ENCODE results near the gene TP53AIP1.

The TP53AIP1 gene

GRCh38 chr11:128957202-128957482, 14.5 kb upstream of the TP53AIP1 start:
- no peak for DNase-seq (ENCODE audit: low read depth)
- TF ChIP-seq, protein P1, sequence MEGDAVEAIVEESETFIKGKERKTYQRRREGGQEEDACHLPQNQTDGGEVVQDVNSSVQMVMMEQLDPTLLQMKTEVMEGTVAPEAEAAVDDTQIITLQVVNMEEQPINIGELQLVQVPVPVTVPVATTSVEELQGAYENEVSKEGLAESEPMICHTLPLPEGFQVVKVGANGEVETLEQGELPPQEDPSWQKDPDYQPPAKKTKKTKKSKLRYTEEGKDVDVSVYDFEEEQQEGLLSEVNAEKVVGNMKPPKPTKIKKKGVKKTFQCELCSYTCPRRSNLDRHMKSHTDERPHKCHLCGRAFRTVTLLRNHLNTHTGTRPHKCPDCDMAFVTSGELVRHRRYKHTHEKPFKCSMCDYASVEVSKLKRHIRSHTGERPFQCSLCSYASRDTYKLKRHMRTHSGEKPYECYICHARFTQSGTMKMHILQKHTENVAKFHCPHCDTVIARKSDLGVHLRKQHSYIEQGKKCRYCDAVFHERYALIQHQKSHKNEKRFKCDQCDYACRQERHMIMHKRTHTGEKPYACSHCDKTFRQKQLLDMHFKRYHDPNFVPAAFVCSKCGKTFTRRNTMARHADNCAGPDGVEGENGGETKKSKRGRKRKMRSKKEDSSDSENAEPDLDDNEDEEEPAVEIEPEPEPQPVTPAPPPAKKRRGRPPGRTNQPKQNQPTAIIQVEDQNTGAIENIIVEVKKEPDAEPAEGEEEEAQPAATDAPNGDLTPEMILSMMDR (IDR thresholded peaks at IDR 0.05; ENCODE audit: low read depth, low read length, missing control alignments): no peak
- no peak overlapping the region for H3K4me3 ChIP-seq (ENCODE audit: low read depth, low read length)

DNA sequence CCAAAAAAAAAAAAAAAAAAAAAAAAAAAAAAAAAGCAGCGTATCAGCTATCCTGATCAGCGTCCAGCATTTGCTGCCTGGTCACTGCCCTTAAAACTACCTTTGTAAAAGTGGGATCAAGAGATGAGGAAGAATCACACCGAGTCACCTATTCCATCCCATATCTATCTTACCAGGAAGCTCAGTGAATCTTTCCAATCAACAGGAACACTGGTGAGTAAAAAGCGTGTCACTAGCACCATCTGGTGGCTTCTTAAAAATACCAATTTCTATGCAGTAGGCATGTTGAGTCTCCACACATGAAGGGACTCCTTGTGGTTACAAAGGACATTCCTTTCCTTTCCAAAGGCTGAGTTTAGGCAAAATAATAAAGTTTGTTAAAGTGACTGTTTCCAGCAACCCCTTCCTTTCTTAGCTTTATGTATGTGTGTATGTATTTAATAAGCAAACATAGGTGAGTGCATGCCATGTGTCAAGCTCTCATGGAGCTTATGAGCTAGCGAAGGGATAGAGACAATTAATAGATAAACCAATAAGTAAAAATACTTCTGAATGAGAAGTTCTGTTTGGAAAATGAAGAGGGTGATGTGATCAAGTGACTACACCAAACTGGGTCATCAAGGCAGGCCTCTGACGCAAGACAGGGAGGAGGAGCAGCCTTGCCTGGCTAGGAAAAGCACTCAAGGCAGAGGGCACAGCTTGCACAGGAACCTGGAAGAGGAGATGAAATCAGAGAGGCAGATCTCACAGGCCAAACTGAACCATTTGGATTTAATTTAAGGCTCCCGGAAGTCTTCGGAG, 13.9 kb upstream of the TP53AIP1 start:
- TF ChIP-seq, protein P1 (IDR thresholded peaks at IDR 0.05; ENCODE audit: low read depth, low read length, missing control alignments): peak; percentile 67
- DNase-seq (ENCODE audit: low read depth): peak; percentile 7
- H3K4me3 ChIP-seq (ENCODE audit: low read depth, low read length): no peak overlapping the region

DNA sequence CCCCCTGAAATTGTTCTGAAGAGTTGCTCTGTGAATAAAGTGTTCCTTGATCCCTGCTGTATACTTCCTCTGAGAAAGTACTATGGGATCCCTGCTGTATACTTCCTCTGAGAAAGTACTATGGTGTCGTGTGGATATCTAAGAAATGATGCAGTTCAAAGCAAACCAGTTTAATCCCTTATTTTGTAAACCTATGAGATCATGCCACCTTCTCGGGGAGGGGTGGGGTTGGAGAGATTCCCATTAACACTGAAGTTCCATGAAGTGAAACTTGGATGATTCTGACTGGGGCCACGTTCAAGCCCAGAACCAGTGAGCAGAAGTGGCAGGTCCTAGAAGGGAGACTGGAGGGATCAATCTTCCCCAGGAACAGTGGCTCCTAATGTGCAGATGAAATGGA, 13.0 kb upstream of the TP53AIP1 start:
- no peak for DNase-seq (ENCODE audit: low read depth)
- TF ChIP-seq, protein P1 (IDR thresholded peaks at IDR 0.05; ENCODE audit: low read depth, low read length, missing control alignments): no peak
- H3K4me3 ChIP-seq (ENCODE audit: low read depth, low read length): no peak overlapping the region

DNA sequence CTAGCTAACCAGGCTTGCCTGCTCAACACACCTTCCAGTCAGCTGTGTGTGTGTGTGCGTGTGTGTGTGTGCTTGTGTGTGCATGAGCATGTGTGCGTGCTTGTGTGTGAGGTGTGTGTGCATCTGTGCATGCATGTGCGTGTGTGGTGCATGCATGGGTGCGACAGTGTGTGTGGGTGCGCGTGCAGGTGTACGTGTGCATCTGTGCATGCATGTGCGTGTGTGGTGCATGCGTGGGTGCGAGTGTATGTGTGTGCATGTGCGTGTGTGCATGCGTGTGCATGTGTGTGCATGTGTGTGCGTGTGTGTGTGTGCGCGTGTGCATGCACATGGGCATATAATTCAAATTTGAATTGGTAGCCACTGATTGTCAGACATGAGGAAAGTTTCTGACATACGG, 10.5 kb upstream of the TP53AIP1 start:
- no peak overlapping the region for H3K4me3 ChIP-seq (ENCODE audit: low read depth, low read length)
- DNase-seq (ENCODE audit: low read depth): no peak
- TF ChIP-seq, protein P1 (IDR thresholded peaks at IDR 0.05; ENCODE audit: low read depth, low read length, missing control alignments): no peak

DNA sequence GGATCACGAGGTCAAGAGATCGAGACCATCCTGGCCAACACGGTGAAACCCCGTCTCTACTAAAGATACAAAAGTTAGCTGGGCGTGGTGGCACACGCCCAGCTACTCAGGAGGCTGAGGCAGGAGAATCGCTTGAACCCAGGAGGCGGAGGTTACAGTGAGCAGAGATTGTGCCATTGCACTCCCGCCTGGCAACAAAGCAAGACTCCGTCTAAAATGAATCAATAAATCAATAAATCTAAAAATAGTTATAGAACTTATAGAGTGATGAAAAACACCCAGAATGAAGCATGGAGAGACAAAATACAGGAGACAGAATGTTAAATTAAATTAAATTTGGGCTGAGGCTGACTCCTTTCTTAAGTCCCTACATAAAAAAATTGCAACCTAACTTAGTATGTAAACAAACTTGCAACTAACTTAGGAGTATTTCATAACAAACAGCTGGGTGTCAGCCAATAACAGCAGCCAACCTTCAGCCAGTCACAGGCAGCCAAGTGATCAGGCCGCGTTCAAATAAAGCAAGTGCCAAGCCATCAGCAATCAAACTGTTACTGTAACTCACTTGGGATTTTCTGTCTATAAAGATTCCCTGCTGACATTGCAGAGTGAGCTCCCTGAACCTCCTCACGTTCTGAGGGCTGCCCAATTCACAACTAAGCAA, 7.3 kb upstream of the TP53AIP1 start:
- DNase-seq (ENCODE audit: low read depth): no peak

GRCh38 chr11:128948583-128948982, 5.9 kb upstream of the TP53AIP1 start:
- TF ChIP-seq, protein P1 (IDR thresholded peaks at IDR 0.05; ENCODE audit: low read depth, low read length, missing control alignments): peak; percentile 27
- DNase-seq (ENCODE audit: low read depth): no peak
- no peak overlapping the region for H3K4me3 ChIP-seq (ENCODE audit: low read depth, low read length)

More for the DNA sequence above, 7.3 kb upstream of the TP53AIP1 start:
- TF ChIP-seq, protein P1 (IDR thresholded peaks at IDR 0.05; ENCODE audit: low read depth, low read length, missing control alignments): no peak
- no peak overlapping the region for H3K4me3 ChIP-seq (ENCODE audit: low read depth, low read length)
